ENCODE results near the gene MARCHF4. TPM values are rescaled to one million over a fixed set of nuclear protein-coding genes. Genes with fewer than 3 reads are reported as not detected.
A peak's percentile ranks its signal among the peaks of the same experiment; 100 is the strongest.

Gene MARCHF4
- total and polyA plus RNA-seq, 9 of the 15 experiments (the other 6 are each of a cell fraction or from before 2014, with no cell fraction given) = 0.05 TPM; not detected in 8

DNA sequence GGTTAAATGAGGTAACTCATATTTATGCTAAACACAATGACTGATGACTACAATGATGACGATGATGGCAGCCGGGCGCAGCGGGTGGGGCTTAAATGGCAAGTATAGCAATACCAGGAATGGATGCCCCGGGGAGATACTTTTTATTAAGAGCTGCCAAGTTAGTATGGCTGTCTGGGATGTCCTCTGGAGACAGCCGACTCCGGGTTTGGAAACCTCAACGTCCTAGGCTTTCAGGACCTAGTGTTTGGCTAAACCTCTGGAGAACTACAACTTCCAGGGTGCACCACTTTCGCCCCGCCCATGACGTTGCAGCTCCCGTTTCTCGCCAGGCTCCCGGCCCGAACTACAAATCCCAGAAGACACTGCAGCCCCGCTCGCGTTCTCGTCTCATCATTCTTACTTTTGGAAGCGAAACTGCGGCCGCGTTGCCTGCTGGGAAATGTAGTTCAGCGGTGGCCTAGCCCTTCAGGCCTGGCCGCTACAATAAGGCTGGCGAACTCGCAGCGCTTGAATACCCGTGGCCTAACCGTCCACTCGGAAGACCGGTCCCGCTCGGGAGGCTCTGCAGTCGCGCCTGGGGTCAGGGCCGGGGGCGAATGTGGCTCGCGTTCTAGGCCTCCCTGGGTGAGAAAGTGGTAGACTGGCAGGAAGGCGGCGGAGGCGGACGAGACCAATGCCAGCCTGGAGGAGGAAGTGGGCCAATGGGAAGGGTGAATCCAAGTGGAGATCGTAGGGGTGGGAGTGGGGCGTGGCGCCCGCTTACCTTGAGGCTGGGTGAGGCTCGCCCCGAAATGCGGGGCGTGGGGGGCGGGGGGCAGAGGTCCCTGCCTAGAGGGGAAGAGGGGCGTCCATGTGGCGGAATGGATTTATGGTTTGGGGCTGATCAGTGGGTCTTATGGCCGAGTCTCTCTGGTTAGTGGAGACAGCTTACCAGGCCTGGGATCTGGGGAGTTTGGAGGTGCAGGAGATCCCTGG, 40.0 kb upstream of the MARCHF4 start, which contains the start of gene SMARCAL1 (continued):
- TF ChIP-seq, protein P1, sequence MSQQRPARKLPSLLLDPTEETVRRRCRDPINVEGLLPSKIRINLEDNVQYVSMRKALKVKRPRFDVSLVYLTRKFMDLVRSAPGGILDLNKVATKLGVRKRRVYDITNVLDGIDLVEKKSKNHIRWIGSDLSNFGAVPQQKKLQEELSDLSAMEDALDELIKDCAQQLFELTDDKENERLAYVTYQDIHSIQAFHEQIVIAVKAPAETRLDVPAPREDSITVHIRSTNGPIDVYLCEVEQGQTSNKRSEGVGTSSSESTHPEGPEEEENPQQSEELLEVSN (IDR thresholded peaks at IDR 0.05; ENCODE audit: borderline replicate concordance in 1 of 2, extremely low read depth in 1 of 2, insufficient read depth in 1 of 2, insufficient read length in 1 of 2, low read depth in 1 of 2, low read length in 1 of 2, poor library complexity in 1 of 2, severe bottlenecking in 1 of 2) = no peak
- no peak for TF ChIP-seq ZNF551 (CRISPR knock-in tag; IDR thresholded peaks at IDR 0.05)
- TF ChIP-seq CBFB (CRISPR knock-in tag; IDR thresholded peaks at IDR 0.05) = no peak
- TF ChIP-seq RFX7 (CRISPR knock-in tag; IDR thresholded peaks at IDR 0.05) = no peak
- peak; percentile 40; the same call in 1 of the 2 replicates for TF ChIP-seq ETV5 (CRISPR knock-in tag; IDR thresholded peaks at IDR 0.05; ENCODE audit: low read depth)
- TF ChIP-seq ZNF133 (CRISPR knock-in tag; IDR thresholded peaks at IDR 0.05) = no peak
- no peak for TF ChIP-seq ZBED1 (IDR thresholded peaks at IDR 0.05)
- TF ChIP-seq, protein P2, sequence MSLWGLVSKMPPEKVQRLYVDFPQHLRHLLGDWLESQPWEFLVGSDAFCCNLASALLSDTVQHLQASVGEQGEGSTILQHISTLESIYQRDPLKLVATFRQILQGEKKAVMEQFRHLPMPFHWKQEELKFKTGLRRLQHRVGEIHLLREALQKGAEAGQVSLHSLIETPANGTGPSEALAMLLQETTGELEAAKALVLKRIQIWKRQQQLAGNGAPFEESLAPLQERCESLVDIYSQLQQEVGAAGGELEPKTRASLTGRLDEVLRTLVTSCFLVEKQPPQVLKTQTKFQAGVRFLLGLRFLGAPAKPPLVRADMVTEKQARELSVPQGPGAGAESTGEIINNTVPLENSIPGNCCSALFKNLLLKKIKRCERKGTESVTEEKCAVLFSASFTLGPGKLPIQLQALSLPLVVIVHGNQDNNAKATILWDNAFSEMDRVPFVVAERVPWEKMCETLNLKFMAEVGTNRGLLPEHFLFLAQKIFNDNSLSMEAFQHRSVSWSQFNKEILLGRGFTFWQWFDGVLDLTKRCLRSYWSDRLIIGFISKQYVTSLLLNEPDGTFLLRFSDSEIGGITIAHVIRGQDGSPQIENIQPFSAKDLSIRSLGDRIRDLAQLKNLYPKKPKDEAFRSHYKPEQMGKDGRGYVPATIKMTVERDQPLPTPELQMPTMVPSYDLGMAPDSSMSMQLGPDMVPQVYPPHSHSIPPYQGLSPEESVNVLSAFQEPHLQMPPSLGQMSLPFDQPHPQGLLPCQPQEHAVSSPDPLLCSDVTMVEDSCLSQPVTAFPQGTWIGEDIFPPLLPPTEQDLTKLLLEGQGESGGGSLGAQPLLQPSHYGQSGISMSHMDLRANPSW (CRISPR knock-in tag; IDR thresholded peaks at IDR 0.05) = no peak
- TF ChIP-seq BCL6 (CRISPR knock-in tag; IDR thresholded peaks at IDR 0.05) = no peak
- TF ChIP-seq KDM2B (CRISPR knock-in tag; IDR thresholded peaks at IDR 0.05) = no peak
- TF ChIP-seq, protein P3, sequence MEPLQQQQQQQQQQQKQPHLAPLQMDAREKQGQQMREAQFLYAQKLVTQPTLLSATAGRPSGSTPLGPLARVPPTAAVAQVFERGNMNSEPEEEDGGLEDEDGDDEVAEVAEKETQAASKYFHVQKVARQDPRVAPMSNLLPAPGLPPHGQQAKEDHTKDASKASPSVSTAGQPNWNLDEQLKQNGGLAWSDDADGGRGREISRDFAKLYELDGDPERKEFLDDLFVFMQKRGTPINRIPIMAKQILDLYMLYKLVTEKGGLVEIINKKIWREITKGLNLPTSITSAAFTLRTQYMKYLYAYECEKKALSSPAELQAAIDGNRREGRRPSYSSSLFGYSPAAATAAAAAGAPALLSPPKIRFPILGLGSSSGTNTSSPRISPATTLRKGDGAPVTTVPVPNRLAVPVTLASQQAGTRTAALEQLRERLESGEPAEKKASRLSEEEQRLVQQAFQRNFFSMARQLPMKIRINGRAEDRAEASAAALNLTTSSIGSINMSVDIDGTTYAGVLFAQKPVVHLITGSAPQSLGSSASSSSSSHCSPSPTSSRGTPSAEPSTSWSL (CRISPR knock-in tag; IDR thresholded peaks at IDR 0.05; ENCODE audit: borderline replicate concordance) = no peak
- no peak for TF ChIP-seq PHB2 (IDR thresholded peaks at IDR 0.05; ENCODE audit: low read depth)
- 0 out of 2 replicates have a peak, but pooled peaks have one; percentile 29 for TF ChIP-seq DPF2 (IDR thresholded peaks at IDR 0.05)
- TF ChIP-seq, protein P4, sequence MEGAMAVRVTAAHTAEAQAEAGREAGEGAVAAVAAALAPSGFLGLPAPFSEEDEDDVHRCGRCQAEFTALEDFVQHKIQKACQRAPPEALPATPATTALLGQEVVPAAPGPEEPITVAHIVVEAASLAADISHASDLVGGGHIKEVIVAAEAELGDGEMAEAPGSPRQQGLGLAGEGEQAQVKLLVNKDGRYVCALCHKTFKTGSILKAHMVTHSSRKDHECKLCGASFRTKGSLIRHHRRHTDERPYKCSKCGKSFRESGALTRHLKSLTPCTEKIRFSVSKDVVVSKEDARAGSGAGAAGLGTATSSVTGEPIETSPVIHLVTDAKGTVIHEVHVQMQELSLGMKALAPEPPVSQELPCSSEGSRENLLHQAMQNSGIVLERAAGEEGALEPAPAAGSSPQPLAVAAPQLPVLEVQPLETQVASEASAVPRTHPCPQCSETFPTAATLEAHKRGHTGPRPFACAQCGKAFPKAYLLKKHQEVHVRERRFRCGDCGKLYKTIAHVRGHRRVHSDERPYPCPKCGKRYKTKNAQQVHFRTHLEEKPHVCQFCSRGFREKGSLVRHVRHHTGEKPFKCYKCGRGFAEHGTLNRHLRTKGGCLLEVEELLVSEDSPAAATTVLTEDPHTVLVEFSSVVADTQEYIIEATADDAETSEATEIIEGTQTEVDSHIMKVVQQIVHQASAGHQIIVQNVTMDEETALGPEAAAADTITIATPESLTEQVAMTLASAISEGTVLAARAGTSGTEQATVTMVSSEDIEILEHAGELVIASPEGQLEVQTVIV (CRISPR knock-in tag; IDR thresholded peaks at IDR 0.05; ENCODE audit: borderline replicate concordance) = no peak
- TF ChIP-seq PHF8 (IDR thresholded peaks at IDR 0.05; ENCODE audit: borderline replicate concordance, low read length) = peak; percentile 90; the same call in 1 of the 2 replicates
- TF ChIP-seq ZZZ3 (IDR thresholded peaks at IDR 0.05) = no peak
- TF ChIP-seq RBM17 (IDR thresholded peaks at IDR 0.05; ENCODE audit: borderline replicate concordance, low read depth, low read length) = no peak
- no peak for TF ChIP-seq WHSC1 (IDR thresholded peaks at IDR 0.05; ENCODE audit: low read length)

Measured in K562 (cell line).